Thoracic aorta (tissue), 2 donors: ENCODE results near the gene TNPO1. TPM values are rescaled to one million over a fixed set of nuclear protein-coding genes. Genes with fewer than 3 reads are reported as not detected.

Source experiments
- ATAC-seq: fragments of 150-250 bp; one replicate; pipeline ENCODE4 v1.8.0; 2017; ENCODE audit warnings: low read depth; ENCODE audit not compliant: insufficient number of reproducible peaks, low FRiP score
- DNase-seq: peaks from one replicate; pipeline ENCODE4 v3.0.0-alpha.2; 2020; ENCODE audit warnings: low spot score
- H3K27ac ChIP-seq, 2 donors: fragments of 200-600 bp; sonication (generic); 1 replicate in 1 of 2; 2 replicates in 1 of 2; pipeline ENCODE4 v1.5.1; 2016; ENCODE audit warnings: mild to moderate bottlenecking in 2 of 2, moderate library complexity in 2 of 2
- H3K27me3 ChIP-seq: fragments of 200-600 bp; sonication (generic); replicated peaks from 2 replicates; pipeline ENCODE4 v1.6.0; 2016; ENCODE audit warnings: mild to moderate bottlenecking; ENCODE audit not compliant: insufficient read depth
- H3K36me3 ChIP-seq: fragments of 200-600 bp; sonication (generic); one replicate; pipeline ENCODE4 v1.5.1; 2016
- H3K4me1 ChIP-seq, 2 donors: fragments of 200-600 bp; sonication (generic); 1 replicate in 1 of 2; 2 replicates in 1 of 2; pipeline versions ENCODE4 v1.5.1 to v1.6.0; 2016; ENCODE audit warnings: low read depth in 2 of 2, mild to moderate bottlenecking in 1 of 2; ENCODE audit not compliant: control insufficient read depth in 1 of 2
- H3K4me3 ChIP-seq: fragments of 200-600 bp; sonication (generic); 2 replicates; pipeline ENCODE4 v1.5.1; 2016; ENCODE audit warnings: mild to moderate bottlenecking
- H3K9me3 ChIP-seq: fragments of 200-600 bp; sonication (generic); 2 replicates; pipeline ENCODE4 v1.5.1; 2016
- total RNA-seq, 2 donors: library from RNA; depleted of rRNA; stranded (reverse); fragments of >200 nt; gene quantifications; one replicate each; pipeline versions ENCODE4 v1.1.0 to v1.2.3, GENCODE V29; 2016
- TF ChIP-seq, protein P1 (sequence below): fragments of 200-600 bp; sonication (generic); IDR thresholded peaks from one replicate; pipeline ENCODE4 v1.5.1; 2019; ENCODE audit warnings: antibody characterized with exemption

The TNPO1 gene
- total RNA-seq, 2 donors from 2014 or later: 75.8 to 150 TPM

DNA sequence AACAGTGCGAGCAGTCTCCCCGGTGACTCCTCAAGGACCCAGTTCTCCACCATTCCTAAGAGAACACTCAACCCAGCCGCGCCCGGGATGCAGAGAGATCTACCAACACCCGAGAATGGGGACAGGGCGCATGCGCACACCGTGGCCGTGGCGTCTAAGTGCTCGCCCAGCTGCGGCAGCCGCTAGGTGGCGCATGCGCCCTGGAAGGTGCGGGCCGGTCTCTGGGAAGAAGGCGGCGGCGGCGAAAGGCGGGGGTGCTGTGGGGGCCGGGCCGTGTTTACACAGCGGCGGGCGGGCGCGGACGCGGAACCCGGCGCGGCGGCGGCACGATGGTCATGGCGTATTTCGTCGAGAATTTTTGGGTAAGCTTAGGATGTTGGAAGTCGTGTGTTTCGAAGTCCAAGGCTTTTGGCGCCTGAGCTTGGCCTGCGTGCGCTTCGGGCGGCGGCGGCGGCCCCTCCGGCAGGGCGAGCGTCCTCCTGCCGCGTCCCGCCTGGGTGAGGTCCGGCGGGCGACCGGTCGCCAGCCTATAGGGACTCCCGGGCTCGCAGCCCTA lies 139.4 kb downstream of the TNPO1 start, which contains the start of gene FCHO2:
FCHO2 (plus strand) TSS at position 274 of the 556 bp plus-strand sequence; CDS start at position 330, 56 bp downstream.
- Histone ChIP-seq H3K27ac (peak within 1 kb of the TSS; percentile 96 to 98), H3K4me1 (peaks cover 31 to 51% of the 10 kb centered on the region in 2 donors), H3K4me3 (peak within 1 kb of the TSS; percentile 87), H3K36me3 (no peaks in the 10 kb centered on the region), H3K27me3 (no peaks in the 10 kb centered on the region), H3K9me3 (no peaks in the 10 kb centered on the region)
- ATAC-seq: peak; percentile 94
- peak; percentile 98 for DNase-seq
- TF ChIP-seq, protein P1, sequence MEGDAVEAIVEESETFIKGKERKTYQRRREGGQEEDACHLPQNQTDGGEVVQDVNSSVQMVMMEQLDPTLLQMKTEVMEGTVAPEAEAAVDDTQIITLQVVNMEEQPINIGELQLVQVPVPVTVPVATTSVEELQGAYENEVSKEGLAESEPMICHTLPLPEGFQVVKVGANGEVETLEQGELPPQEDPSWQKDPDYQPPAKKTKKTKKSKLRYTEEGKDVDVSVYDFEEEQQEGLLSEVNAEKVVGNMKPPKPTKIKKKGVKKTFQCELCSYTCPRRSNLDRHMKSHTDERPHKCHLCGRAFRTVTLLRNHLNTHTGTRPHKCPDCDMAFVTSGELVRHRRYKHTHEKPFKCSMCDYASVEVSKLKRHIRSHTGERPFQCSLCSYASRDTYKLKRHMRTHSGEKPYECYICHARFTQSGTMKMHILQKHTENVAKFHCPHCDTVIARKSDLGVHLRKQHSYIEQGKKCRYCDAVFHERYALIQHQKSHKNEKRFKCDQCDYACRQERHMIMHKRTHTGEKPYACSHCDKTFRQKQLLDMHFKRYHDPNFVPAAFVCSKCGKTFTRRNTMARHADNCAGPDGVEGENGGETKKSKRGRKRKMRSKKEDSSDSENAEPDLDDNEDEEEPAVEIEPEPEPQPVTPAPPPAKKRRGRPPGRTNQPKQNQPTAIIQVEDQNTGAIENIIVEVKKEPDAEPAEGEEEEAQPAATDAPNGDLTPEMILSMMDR: peak; percentile 87

DNA sequence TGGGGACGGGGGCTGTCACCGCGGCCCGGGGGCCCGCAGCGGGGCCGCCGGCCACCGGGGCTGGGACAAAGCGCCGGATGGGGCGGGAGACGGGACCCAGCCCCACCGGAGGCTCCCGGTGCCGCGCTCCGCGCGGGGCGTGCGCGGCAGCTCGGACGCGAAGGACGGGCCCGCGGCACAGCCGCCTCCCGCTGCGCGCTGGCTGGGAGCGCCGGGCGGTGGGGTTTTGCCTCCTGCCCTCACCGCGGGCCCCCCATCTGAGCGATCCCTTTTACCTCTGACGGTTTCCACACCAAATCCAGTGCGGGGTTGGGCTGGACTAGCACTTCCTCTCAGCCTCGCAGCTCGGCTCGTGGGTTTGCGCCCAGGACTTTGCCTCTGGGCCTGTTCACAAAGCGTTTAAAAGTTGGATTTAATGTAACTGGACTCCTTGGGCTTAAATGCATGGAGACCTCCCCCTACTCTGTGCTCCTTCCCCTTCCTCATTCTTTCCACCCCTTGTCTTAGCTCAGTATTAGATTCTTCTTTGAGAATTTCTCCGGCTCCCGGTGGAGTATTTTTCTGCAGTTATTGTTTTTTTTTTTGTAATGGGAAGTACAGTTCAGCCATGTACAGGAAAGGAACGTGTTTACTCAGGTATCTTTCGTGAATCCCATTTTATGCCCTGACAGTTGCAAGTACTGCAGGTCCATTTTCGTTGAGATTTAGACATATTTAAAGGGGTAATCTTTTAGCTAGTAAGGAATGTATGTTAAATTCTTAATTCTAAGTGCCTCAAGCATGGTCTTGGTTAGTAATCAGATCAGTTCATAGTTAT lies 140.1 kb downstream of the TNPO1 start:
- DNase-seq (no peak), ATAC-seq (peak; percentile 30)
- H3K4me1 ChIP-seq: peaks cover 32 to 47% of the 10 kb centered on the region in 2 donors
- H3K27me3 ChIP-seq: no peaks in the 10 kb centered on the region
- H3K4me3 ChIP-seq: peak overlapping the region; percentile 87
- no peaks in the 10 kb centered on the region for H3K36me3 ChIP-seq
- peak overlapping the region; percentile 96 to 98 for H3K27ac ChIP-seq
- no peaks in the 10 kb centered on the region for H3K9me3 ChIP-seq
- TF ChIP-seq, protein P1: no peak

DNA sequence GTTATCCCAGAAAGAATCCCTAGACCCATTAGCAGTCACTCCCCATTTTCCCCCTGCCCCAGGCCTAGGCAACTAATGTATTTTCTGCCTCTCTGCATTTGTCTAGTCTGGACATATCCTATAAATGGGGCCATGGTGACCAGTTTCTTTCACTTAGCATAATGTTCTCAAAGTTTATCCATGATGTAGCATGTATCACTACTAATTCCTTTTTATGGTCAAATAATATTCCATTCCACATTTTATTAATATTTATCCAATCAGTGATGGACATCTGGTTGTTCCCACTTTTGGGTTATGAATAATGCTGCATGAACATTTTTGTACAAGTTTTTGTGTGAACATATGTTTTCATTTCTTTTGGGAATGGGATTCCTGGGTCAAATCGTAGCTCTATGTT lies 140.9 kb downstream of the TNPO1 start:
- Histone ChIP-seq H3K4me3 (peak overlapping the region; percentile 87), H3K36me3 (no peaks in the 10 kb centered on the region), H3K27ac (peak overlapping the region; percentile 10 to 98), H3K9me3 (no peaks in the 10 kb centered on the region), H3K27me3 (no peaks in the 10 kb centered on the region), H3K4me1 (peaks cover 32 to 39% of the 10 kb centered on the region in 2 donors)
- ATAC-seq: no peak
- TF ChIP-seq, protein P1: no peak
- no peak for DNase-seq

GRCh38 chr5:72959257-72959656 lies 142.8 kb downstream of the TNPO1 start:
- Histone ChIP-seq H3K27me3 (no peaks in the 10 kb centered on the region), H3K9me3 (no peaks in the 10 kb centered on the region), H3K27ac (no peak overlapping the region), H3K36me3 (no peaks in the 10 kb centered on the region), H3K4me3 (no peak overlapping the region), H3K4me1 (peaks cover 26 to 31% of the 10 kb centered on the region in 2 donors)
- no peak for DNase-seq
- TF ChIP-seq, protein P1: no peak
- no peak for ATAC-seq

Other genes starting within 250 kb of the TNPO1 start
- gene FCHO2, start 139.4 kb downstream of the TNPO1 start, total RNA-seq: 10 to 100 TPM; 34.4 to 38.2 TPM